HepG2 (cell line): ENCODE measurements around the gene FXYD5.

ENCODE experiments used
- GABPB1 ChIP-seq: IDR thresholded peaks from 2 replicates; pipeline ENCODE4 v1.6.1; 2016; ENCODE audit warnings: mild to moderate bottlenecking, missing genetic modification reagents, moderate library complexity, missing compliant biosample characterization
- HOXD1 ChIP-seq: sonication (generic); formaldehyde crosslinking; IDR thresholded peaks from 2 replicates; pipeline ENCODE4 v1.5.0; 2020; ENCODE audit warnings: missing genetic modification reagents
- IKZF1 ChIP-seq: fragments of 450-650 bp; IDR thresholded peaks from 2 replicates; pipeline ENCODE4 v1.7.1; 2016
- KDM5B ChIP-seq: sonication (generic); formaldehyde crosslinking; IDR thresholded peaks from 2 replicates; pipeline ENCODE4 v1.4.0; 2020; ENCODE audit warnings: missing genetic modification reagents, mild to moderate bottlenecking, borderline replicate concordance
- KMT2A ChIP-seq: sonication (generic); formaldehyde crosslinking; IDR thresholded peaks from 2 replicates; pipeline ENCODE4 v1.4.0; 2020; ENCODE audit warnings: missing genetic modification reagents
- POLR2A ChIP-seq, 2 experiments: IDR thresholded peaks; 2 replicates each; pipeline ENCODE4 v1.6.1; 2011; ENCODE audit warnings: low read depth in 2 of 2, low read length in 2 of 2, mild to moderate bottlenecking in 1 of 2, moderate library complexity in 1 of 2; ENCODE audit not compliant: insufficient read depth in 1 of 2
- POLR2AphosphoS5 ChIP-seq: IDR thresholded peaks from 2 replicates; pipeline ENCODE4 v1.6.1; 2012; ENCODE audit warnings: low read depth, low read length
- RARA ChIP-seq: IDR thresholded peaks from 2 replicates; pipeline ENCODE4 v1.6.1; 2016; ENCODE audit warnings: missing genetic modification reagents, missing compliant biosample characterization
- TIGD3 ChIP-seq: sonication (generic); formaldehyde crosslinking; IDR thresholded peaks from 2 replicates; pipeline ENCODE4 v1.5.1; 2020; ENCODE audit warnings: mild to moderate bottlenecking, missing genetic modification reagents, borderline replicate concordance
- ZNF558 ChIP-seq: sonication (generic); formaldehyde crosslinking; IDR thresholded peaks from 2 replicates; pipeline ENCODE4 v1.9.0; 2022; ENCODE audit warnings: mild to moderate bottlenecking, missing genetic modification reagents, borderline replicate concordance
- ZNF850 ChIP-seq: sonication (generic); formaldehyde crosslinking; conservative IDR thresholded peaks from 2 replicates; pipeline ENCODE4 v1.9.0; 2021; ENCODE audit warnings: mild to moderate bottlenecking, missing genetic modification reagents
- TF ChIP-seq, protein P1 (sequence below): sonication (generic); formaldehyde crosslinking; IDR thresholded peaks from 2 replicates; pipeline ENCODE4 v1.5.0; 2020; ENCODE audit warnings: mild to moderate bottlenecking, missing genetic modification reagents, moderate library complexity
- TF ChIP-seq, protein P2 (sequence below): sonication (generic); formaldehyde crosslinking; conservative IDR thresholded peaks from 2 replicates; pipeline ENCODE4 v1.4.0; 2020; ENCODE audit warnings: missing genetic modification reagents

DNA sequence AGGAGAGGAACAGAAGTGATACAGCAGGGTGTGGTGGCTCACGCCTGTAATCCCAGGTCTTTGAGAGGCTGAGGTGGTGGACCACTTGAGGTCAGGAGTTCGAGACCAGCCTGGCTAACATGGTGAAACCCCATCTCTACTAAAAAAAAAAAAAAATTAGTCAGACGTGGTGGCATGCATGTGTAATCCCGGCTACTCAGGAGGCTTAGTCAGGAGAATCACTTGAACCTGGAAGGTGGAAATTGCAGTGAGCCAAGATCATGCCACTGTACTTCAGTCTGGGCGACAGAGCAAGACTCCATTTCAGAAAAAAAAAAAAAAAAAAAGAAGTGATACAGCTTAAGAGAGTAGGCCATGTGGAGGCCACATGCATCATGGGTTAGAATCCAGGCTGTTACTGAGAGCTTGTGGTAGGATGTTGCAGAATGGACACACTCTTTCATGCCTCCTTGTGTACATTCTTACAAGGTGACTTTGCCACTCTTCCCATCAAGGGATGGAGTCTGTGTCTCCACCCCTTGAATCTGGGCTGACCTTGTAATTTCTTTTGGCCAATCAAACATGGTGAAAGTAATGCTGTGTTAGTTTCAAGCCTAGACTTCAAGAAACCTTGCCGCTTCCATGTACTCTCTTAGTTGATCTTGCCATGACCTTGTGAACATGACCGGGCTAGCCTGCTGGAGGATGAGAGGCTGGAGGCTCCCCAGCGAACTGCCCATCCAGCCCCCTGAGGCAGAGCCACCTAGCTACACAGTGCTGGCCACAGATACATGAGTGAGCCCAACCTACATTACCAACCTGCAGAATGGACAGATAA lies 61.7 kb downstream of the FXYD5 start:
- TF ChIP-seq POLR2A (IDR thresholded peaks at IDR 0.05; ENCODE audit: insufficient read depth in 1 of 2, low read depth in 2 of 2, low read length in 2 of 2) (no peak), RARA (no peak), POLR2AphosphoS5 (no peak), ZNF850 (CRISPR knock-in tag) (no peak), GABPB1 (CRISPR knock-in tag) (no peak), KDM5B (CRISPR knock-in tag) (no peak), TIGD3 (no peak), IKZF1 (no peak), ZNF558 (CRISPR knock-in tag) (no peak), HOXD1 (CRISPR knock-in tag) (no peak), KMT2A (CRISPR knock-in tag) (no peak)
- TF ChIP-seq, protein P1, sequence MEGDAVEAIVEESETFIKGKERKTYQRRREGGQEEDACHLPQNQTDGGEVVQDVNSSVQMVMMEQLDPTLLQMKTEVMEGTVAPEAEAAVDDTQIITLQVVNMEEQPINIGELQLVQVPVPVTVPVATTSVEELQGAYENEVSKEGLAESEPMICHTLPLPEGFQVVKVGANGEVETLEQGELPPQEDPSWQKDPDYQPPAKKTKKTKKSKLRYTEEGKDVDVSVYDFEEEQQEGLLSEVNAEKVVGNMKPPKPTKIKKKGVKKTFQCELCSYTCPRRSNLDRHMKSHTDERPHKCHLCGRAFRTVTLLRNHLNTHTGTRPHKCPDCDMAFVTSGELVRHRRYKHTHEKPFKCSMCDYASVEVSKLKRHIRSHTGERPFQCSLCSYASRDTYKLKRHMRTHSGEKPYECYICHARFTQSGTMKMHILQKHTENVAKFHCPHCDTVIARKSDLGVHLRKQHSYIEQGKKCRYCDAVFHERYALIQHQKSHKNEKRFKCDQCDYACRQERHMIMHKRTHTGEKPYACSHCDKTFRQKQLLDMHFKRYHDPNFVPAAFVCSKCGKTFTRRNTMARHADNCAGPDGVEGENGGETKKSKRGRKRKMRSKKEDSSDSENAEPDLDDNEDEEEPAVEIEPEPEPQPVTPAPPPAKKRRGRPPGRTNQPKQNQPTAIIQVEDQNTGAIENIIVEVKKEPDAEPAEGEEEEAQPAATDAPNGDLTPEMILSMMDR (CRISPR knock-in tag), result no peak
- TF ChIP-seq, protein P2, sequence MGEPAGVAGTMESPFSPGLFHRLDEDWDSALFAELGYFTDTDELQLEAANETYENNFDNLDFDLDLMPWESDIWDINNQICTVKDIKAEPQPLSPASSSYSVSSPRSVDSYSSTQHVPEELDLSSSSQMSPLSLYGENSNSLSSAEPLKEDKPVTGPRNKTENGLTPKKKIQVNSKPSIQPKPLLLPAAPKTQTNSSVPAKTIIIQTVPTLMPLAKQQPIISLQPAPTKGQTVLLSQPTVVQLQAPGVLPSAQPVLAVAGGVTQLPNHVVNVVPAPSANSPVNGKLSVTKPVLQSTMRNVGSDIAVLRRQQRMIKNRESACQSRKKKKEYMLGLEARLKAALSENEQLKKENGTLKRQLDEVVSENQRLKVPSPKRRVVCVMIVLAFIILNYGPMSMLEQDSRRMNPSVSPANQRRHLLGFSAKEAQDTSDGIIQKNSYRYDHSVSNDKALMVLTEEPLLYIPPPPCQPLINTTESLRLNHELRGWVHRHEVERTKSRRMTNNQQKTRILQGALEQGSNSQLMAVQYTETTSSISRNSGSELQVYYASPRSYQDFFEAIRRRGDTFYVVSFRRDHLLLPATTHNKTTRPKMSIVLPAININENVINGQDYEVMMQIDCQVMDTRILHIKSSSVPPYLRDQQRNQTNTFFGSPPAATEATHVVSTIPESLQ, result no peak
